Astrocyte of the cerebellum (primary cell): ENCODE data around the gene ZKSCAN3.
"Not testable (repeated sequence)": the region's sequence is repeated elsewhere in the genome, so short reads cannot be mapped to it uniquely, and the experiment has no call there.

Experiments
- DNase-seq: peaks from one replicate; pipeline ENCODE4 v3.0.0-alpha.2; 2011; ENCODE audit warnings: low read depth
- H3K4me3 ChIP-seq: 2 replicates; pipeline ENCODE4 v1.5.1; 2011; ENCODE audit warnings: mild to moderate bottlenecking, low read depth, low read length, moderate library complexity
- in situ Hi-C: cut with HindIII; loops from 2 replicates; pipeline ENCODE4 v1.10.0; 2017; ENCODE audit warnings: low sequenced_read_pairs
- TF ChIP-seq, protein P1 (sequence below): IDR thresholded peaks from 2 replicates; pipeline ENCODE4 v1.5.1; 2012; ENCODE audit warnings: low read length, low read depth, moderate library complexity, mild to moderate bottlenecking; ENCODE audit errors: missing control alignments

Gene ZKSCAN3

DNA sequence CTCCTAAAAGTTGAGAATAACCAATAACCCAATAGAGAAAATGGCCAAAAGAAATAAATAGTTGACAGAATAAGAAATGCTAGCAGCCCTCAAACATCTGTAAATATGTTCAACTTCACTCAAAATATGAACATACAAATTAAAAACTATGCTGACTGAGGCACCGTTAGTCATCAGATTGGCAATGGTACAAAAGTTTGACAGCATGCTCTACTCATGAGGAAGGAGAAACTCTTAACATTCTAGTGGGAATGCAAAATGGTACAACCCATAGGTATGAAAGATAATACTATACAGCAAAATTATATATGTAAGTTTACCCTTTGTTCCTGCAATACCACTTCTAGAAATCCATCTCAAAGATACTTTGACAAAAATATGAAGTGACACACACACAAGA lies 51.4 kb downstream of the ZKSCAN3 start:
- in situ Hi-C loops, result no loop called here
- DNase-seq, result no peak
- no peak overlapping the region for H3K4me3 ChIP-seq
- TF ChIP-seq, protein P1, sequence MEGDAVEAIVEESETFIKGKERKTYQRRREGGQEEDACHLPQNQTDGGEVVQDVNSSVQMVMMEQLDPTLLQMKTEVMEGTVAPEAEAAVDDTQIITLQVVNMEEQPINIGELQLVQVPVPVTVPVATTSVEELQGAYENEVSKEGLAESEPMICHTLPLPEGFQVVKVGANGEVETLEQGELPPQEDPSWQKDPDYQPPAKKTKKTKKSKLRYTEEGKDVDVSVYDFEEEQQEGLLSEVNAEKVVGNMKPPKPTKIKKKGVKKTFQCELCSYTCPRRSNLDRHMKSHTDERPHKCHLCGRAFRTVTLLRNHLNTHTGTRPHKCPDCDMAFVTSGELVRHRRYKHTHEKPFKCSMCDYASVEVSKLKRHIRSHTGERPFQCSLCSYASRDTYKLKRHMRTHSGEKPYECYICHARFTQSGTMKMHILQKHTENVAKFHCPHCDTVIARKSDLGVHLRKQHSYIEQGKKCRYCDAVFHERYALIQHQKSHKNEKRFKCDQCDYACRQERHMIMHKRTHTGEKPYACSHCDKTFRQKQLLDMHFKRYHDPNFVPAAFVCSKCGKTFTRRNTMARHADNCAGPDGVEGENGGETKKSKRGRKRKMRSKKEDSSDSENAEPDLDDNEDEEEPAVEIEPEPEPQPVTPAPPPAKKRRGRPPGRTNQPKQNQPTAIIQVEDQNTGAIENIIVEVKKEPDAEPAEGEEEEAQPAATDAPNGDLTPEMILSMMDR, result no peak

DNA sequence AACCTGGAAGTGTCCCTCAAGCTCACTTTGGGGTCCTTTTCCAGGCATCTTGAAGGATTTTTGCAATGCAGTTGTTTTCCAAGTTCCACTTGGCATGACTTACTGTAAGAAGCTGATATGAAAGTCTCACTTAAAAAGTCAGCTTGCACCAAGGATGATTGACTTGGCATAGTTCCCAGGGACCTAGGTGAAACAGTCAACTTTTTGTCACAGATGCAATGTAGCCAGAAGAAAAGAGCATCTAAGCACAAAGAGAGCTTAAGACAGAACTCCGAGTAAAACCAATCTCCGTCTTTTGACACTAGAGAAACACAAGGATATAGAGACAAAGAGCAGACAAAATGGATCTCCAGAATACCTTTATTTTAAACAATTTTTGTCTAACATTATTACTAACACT lies 52.5 kb downstream of the ZKSCAN3 start:
- in situ Hi-C loops, result no loop called here
- TF ChIP-seq, protein P1, result no peak
- no peak for DNase-seq
- no peak overlapping the region for H3K4me3 ChIP-seq

DNA sequence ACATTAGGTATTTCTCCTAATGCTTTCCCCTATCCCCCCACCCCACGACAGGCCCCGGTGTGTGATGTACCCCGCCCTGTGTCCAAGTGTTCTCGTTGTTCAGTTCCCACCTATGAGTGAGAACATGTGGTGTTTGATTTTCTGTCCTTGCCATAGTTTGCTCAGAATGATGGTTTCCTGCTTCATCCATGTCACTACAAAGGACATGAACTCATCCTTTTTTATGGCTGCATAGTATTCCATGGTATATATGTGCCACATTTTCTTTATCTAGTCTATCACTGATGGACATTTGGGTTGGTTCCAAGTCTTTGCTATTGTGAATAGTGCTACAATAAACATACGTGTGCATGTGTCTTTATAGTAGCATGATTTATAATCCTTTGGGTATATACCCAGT lies 54.2 kb downstream of the ZKSCAN3 start:
- in situ Hi-C loops, DNase-seq, H3K4me3 ChIP-seq: not testable (repeated sequence)

DNA sequence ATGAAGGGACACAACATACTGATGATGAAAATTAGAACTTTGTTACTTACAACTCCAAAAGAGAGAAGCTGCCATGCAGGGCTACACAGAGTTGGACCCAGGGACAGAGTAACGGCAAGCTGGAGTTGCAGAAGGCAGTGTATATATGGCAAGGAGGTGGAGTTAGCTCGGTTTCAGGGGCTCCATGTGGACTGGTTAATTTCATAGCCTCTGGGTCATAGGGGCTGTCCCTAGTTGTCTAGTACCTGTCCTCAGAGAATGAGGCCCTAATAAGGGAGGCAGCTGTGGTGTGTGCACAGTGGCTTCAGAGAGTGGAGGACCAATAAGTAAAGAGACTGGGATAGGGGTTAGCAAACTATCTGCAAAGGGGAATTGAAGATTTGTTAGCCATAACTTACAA lies 57.7 kb downstream of the ZKSCAN3 start:
- no peak for DNase-seq
- in situ Hi-C loops, result no loop called here
- no peak overlapping the region for H3K4me3 ChIP-seq
- TF ChIP-seq, protein P1, result no peak

DNA sequence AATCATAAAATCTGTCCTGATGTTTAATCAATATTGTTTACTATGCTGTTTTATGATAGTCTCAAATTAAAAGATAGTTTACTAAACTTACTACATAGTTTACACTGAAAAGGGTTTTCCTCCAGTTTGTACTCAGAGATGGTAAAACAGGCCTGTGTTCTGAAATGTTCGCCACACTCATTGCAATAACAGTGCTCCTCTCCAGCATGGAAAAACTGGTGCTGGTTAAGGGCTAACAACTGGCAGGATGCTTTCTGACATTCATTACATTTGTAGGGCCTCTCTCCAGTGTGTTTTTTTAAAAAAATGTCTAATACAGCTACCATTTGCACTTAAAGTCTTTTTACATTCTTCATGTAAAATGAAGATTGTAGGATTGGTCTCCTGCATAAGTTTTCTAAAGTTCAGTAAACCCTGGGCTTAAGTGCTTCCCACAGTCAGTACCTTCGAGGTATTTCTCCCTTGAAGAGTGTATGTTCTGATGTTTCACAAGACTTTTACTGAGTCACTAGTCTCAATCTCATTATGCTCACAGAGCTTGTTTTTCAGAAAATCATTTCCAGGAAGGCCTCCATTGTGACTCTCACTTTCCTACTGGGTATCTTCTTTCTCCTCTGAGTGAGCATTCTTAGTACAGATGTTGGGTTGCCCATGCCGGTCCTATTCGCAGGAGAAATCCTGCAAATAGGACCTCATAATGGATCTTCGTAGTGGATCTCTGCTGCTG lies 58.5 kb downstream of the ZKSCAN3 start:
- no peak for DNase-seq
- no peak overlapping the region for H3K4me3 ChIP-seq
- TF ChIP-seq, protein P1, result no peak
- in situ Hi-C loops, result no loop called here

DNA sequence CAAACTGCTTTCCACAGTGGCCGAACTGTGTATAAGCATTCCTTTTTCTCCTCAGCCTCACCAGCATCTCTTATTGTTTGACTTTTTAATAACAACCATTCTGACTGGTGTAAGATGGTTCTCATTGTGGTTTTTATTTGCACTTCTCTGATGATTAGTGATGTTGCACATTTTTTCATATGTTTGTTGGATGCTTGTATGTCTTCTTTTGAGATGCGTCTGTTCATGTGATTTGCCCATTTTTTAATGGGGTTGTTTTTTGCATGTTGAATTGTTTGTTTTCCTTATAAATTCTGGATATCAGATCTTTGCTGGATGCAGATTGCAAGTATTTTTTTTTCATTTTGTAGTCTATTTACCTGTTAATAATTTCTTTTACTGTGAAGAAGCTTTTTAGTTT lies 61.0 kb downstream of the ZKSCAN3 start:
- in situ Hi-C loops, result no loop called here
- TF ChIP-seq, protein P1, result no peak

DNA sequence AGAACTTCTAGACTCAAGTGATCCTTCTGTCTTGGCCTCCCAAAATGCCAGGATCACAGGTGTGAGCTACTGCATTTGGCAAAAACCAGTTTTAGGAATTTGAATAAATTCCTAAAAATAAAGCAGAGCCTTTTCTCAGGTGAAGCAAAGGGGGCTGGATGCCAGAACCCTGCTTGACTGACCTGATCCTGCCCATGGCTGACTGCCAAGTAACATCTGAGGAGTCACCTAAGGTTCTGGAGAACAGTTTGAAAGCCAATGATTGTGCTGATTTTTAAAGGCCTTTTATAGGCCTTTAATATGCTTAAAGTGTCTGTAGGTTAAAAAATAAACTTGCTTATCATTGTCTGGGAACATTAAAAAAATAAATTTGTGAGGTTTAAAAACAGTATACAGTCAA lies 63.9 kb downstream of the ZKSCAN3 start:
- TF ChIP-seq, protein P1, result no peak
- no peak for DNase-seq
- in situ Hi-C loops, result no loop called here
- H3K4me3 ChIP-seq, result no peak overlapping the region

More for the DNA sequence above, 61.0 kb downstream of the ZKSCAN3 start:
- no peak for DNase-seq
- no peak overlapping the region for H3K4me3 ChIP-seq
